LHCN-M2 (cell line): ENCODE results near the gene ZFHX3. TPM values are rescaled to one million over a fixed set of nuclear protein-coding genes. Genes with fewer than 3 reads are reported as not detected.

Experiments used
- DNase-seq: peaks from one replicate; pipeline ENCODE4 v3.0.0-alpha.2; 2012; ENCODE audit warnings: low read depth
- total RNA-seq: library from RNA; depleted of rRNA; stranded (reverse); fragments of >200 nt; gene quantifications from 2 replicates; pipeline ENCODE4 v1.2.3, GENCODE V29; 2014

Gene ZFHX3
- total RNA-seq, 1 experiment from 2014 or later, result 5.1 TPM

- no peak for DNase-seq
Observed at GRCh38 chr16:73056921-73057290, 9.0 kb upstream of the ZFHX3 start.

- DNase-seq, result no peak
Observed at GRCh38 chr16:73056448-73056847, 8.5 kb upstream of the ZFHX3 start.

DNA sequence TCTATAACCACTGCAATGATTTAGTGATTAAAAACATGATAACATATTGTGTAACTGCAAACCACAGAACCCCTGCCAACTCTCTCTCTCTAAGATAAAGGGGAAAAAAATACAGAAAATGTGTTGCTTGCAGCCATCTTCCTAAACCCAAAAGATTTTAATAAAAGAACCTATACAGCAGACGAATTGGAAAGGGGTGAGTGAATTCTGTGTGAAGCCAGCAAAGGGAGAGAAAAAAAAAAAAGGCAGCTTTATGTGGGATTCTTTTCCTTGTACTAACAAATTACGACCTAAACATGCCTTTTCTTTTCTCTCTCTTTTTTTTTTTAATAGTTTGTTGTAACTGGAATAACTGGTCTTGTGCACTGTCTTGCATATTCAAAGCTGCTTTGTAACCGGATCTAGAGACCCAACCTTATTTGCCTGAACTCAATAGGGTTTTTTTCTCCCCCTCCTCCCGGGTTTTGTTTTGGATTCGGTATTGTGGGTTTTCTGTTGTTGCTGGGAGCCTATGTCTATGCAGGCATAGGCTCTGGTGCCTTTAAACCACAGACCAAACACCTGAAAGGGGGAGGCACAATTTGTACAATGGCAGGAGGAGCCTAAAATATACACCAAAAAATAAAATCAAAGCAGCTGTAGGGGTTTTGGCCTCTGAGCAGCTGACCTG lies 7.0 kb upstream of the ZFHX3 start:
- no peak for DNase-seq

GRCh38 chr16:73054498-73054812 lies 6.5 kb upstream of the ZFHX3 start:
- no peak for DNase-seq

DNA sequence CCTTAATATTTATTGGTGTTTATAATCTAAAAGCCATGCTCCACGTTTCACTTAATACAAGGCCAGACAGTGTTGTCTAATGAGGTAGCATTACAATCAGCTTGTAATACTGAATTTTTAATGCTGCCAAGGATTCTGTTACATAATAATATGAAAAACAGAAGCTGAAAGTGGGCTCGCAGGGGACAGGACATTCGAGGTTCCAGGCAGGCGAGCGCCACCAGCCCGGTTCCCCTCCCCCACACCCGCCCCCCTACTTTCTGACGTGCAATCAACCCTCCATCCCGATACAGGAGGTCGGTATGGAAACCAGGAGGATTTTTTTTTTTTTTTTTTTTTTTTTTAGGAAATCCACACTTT lies 6.2 kb upstream of the ZFHX3 start:
- DNase-seq, result no peak

- peak; percentile 85 for DNase-seq
Observed at GRCh38 chr16:73053364-73054124, 5.6 kb upstream of the ZFHX3 start.

GRCh38 chr16:73053038-73053363 lies 5.1 kb upstream of the ZFHX3 start:
- DNase-seq, result no peak

GRCh38 chr16:73052576-73052975 lies 4.6 kb upstream of the ZFHX3 start:
- DNase-seq, result no peak

DNA sequence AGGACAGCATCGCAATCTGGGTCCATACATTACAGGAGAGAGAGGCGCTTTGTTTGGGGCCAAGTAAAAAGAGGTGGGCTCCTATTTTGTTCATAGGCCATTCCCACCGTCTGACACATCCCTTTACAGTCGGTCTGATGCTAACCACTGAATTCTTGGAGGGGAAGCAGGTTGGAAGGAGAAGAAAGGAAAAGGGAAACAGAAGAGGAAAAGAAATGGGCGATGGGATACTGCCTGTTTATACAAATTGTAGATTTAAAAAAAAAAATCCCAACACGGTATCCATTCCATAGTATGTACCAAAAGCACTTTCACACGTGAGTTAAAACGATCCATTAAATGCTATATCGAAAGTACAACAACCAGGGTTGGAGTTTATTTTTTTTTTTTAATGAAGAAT lies 4.0 kb upstream of the ZFHX3 start:
- DNase-seq, result no peak

DNA sequence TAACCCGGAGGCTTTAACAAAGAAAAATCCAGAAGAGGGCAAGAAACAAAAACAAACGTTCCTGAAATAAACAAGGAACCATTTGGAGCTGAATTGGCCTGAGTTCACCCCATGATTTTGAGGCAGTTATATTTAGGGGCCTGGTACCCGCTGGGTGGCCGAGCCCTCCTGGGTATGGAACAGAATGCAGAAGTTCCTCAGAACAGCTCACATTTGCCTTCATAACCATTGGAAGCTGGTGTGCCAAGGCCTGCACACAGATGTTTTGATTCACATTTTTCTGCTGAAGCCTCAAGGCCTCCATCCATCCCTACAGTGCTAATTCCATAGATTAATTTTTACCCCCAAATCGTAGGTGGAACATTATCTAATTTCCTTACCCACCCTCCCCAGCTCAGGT lies 3.3 kb upstream of the ZFHX3 start:
- DNase-seq, result no peak

DNA sequence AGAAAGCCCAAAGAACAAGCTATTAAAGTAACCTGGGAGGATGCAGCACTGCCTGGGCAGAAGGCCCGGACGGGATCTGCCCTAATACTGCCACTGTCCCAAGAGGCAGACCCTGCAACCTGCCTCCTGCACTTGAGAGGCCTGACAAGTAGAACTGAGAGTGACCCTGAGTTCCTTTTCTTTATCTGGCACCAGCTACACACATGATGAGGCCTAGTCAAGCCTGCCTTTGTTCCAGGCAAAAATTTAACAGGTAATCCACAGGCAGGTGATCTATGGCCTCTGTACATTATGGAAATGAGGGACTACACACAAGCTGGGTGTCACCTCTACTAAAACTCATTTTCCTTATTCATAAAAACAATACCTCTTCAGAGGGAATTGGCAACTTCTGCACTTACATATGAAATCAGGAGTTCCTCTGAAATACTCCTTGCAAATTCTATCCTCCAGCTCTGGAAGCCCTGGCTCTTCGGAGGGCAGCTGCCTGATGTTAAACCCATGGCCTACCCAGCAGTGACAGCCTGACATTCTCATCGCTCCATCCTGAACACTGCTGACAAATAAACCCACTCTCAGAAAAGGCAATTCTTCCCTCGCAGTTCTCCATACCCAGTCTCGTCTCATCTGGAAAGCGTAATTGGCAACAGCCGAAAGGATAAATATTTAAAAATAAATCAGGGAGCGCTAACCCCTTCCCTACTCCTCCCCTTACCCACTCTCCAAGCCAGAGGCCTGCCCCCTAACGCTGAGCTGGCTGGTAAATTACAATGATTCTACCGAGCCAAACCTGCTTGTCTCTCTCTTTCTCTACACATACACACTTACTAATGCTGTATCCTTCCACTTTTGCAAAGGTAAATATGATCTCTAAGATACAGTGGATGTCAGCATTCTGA lies 2.5 kb upstream of the ZFHX3 start:
- DNase-seq, result no peak

- DNase-seq, result no peak
Observed at GRCh38 chr16:73049511-73049910, 1.6 kb upstream of the ZFHX3 start.

DNA sequence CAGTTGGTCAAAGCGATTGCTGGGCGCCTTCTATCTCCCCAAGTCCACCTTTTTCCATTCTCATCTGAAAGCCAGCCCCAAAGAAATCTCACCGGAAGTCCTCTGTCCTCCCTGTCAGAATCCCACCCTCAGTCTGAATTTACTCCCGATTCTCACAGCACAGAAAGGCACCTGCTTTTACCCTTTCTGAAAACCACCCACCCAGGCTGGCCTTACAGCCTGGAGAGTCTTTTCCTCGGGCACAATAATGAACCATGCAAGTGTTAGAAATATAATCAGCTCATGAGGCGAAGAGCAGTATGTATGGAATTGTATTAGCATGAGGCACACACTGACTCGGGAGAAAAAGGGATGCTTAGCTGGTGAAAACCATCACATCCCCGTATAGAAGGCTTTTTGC lies 1.2 kb upstream of the ZFHX3 start:
- DNase-seq, result no peak

- DNase-seq, result no peak
Observed at GRCh38 chr16:73048292-73049080, 558 bp upstream of the ZFHX3 start.

DNA sequence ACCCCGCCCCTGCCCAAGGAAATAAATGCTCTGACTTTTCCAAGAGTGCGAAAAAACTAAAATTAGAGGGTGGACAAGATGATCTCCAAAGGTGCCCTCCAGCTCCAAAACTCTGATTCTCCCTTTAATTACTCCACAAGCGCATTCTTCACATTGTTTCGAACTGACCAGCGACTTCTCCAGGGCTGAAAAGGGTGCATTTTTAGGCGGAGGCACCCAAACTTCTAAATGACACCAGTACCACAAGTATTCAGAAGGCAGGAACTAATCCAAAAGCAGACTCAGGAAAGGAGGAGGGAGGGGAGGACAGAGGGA lies 750 bp downstream of the ZFHX3 start:
- peak; percentile 82 for DNase-seq

GRCh38 chr16:73046849-73047214 lies 1.1 kb downstream of the ZFHX3 start:
- DNase-seq, result no peak

DNA sequence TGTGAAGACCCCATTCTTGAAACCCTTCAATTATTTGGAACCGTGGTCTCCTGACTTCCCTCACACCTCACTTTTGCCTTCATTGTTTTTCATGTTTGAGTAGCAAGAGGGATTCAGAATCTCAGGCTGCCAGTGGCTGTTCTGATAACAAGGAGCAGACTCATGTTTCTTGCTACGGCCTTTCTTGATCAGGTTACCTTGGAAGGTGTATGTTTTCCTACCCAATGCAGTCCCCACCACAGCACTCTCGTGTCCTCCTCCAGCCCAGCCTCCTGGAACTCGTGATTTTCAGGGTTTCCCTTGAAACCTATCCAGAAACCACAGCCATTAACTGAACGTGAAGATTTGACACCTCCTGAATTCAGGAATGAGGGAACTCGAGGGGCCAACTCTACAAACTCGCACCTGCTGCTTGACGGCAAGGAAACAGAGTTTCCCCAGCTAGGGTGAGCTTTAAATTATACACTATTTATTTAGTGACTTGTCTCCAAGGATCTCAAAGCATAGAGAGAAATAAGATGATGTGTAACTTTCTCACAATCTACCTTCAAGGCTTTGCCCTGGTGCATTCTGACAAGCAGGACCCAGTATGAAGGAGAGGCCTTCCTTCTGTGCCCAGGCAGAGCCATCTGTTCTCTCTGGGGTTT lies 1.6 kb downstream of the ZFHX3 start:
- DNase-seq, result no peak

DNA sequence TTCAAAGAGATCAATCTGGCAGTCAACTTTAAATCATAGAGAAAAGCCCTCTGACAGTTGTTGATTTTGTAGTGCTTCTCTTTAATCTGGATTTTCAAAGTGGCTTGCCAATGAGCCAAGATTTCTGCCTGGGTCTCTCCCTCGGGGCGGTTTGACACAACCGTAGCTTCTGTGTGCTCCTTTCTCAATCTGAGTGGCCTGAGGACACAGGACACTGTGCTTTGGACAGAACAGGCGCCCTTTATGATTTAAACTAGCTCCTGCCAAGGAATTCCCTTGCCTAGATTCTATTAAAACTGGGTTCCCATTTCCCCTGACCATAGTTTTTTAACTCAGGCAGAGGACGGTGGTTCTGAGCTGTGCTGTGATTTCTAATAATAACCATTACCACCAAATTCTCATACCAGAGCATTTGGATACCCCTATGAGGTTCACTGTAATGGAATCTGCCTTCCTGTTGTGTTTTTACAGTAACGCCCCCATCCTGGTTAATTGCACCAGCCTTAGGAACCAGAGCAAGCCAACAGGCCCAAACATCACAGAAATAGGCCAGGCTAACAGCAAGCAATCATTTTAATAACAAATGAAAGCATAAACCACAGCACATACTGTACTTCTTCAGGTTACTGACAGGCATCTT lies 4.0 kb downstream of the ZFHX3 start:
- DNase-seq, result peak; percentile 55

DNA sequence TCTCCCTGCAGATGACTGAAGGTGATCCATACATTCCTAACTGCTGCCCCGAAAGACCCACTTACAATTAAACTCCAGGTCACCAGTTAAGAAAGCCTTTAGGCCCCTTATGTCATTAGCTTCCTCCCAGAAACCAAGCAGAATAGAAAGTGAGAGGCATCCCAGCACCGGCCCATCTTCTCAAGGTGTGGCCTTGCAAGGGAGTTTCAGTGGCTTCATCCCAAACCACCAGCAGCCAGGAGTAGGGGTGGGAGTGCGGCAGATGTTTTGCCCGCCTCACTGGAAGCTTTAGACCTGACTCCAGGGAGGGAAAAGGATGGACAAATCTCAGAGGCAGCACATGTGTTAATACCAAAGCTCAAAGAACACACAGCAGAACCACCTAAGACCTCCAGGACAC lies 5.1 kb downstream of the ZFHX3 start:
- no peak for DNase-seq

- DNase-seq, result no peak
Observed at GRCh38 chr16:73041676-73042075, 6.3 kb downstream of the ZFHX3 start.

- no peak for DNase-seq
Observed at GRCh38 chr16:73040735-73041402, 7.1 kb downstream of the ZFHX3 start.
